K562 (cell line): ENCODE measurements around the gene DNAH3. TPM values are rescaled to one million over a fixed set of nuclear protein-coding genes. Genes with fewer than 3 reads are reported as not detected.

ENCODE experiments used
- ATAC-seq: fragments of 200-7000 bp; cut with Tn5 transposase; 3 replicates; pipeline ENCODE4 v1.9.1; 2020; ENCODE audit warnings: moderate library complexity
- BruUV-seq: library from RNA; stranded (reverse); fragments of 400-500 nt; replicated peaks from 2 replicates; lab custom pipeline; 2021; lab: Mats Ljungman, UMichigan
- CTCF ChIA-PET: fragments of 300-600 bp; formaldehyde crosslinking; extraction: SDS; loops from one replicate; lab custom pipeline; 2021; ENCODE audit warnings: low intra/inter-chr PET ratio; lab: Yijun Ruan, JAX
- POLR2A ChIA-PET: fragments of 300-600, 350-650 bp; sonication (Branson Sonifier 250); formaldehyde crosslinking; extraction: SDS; loops from one replicate; lab custom pipeline; 2021; ENCODE audit warnings: antibody characterized with exemption, inconsistent platforms; lab: Yijun Ruan, JAX
- DNase-seq, 4 experiments: peaks; one replicate each; pipeline versions ENCODE4 v3.0.0 to v3.0.0-alpha.2; 2011 to 2018; ENCODE audit warnings: low spot score in 3 of 4, mixed read lengths in 3 of 4; ENCODE audit errors: extremely low read depth in 1 of 4
- FAIRE-seq: peaks from 2 replicates; lab custom pipeline; 2011; peaks lifted over from hg19 to GRCh38; lab: Jason Lieb, UNC
- H2AFZ ChIP-seq: 2 replicates; pipeline ENCODE4 v1.6.0; 2011; ENCODE audit warnings: low read depth, low read length, control low read depth, inconsistent platforms
- H3K27ac ChIP-seq: fragments of 200-600 bp; 3 replicates; pipeline ENCODE4 v1.8.0; 2011; ENCODE audit warnings: low read depth, mild to moderate bottlenecking, control low read depth, inconsistent platforms, low read length, moderate library complexity, mixed read lengths; ENCODE audit errors: extremely low read depth
- H3K27me3 ChIP-seq, 2 experiments: fragments of 300-600 bp in 1 of 2; 2 replicates in 1 of 2; 3 replicates in 1 of 2; pipeline versions ENCODE4 v1.6.0 to v1.8.0; 2011; ENCODE audit warnings: inconsistent platforms in 2 of 2, low read length in 2 of 2, mild to moderate bottlenecking in 1 of 2, mixed read lengths in 1 of 2, moderate library complexity in 1 of 2; ENCODE audit not compliant: control insufficient read depth in 2 of 2, insufficient read depth in 2 of 2
- H3K36me3 ChIP-seq: fragments of 300-600 bp; 3 replicates; pipeline ENCODE4 v1.8.0; 2011; ENCODE audit warnings: mild to moderate bottlenecking, low read length, inconsistent platforms; ENCODE audit not compliant: control insufficient read depth, insufficient read depth
- H3K4me1 ChIP-seq, 2 experiments: fragments of 200-600 bp in 1 of 2; replicated peaks in 1 of 2; 2 replicates in 1 of 2; 3 replicates in 1 of 2; pipeline versions ENCODE4 v1.5.1 to v1.8.0; 2011; ENCODE audit warnings: inconsistent platforms in 2 of 2, low read length in 2 of 2, mild to moderate bottlenecking in 1 of 2, mixed read lengths in 1 of 2, moderate library complexity in 1 of 2; ENCODE audit not compliant: control insufficient read depth in 2 of 2, insufficient read depth in 2 of 2
- H3K4me2 ChIP-seq: 2 replicates; pipeline ENCODE4 v1.6.1; 2011; ENCODE audit warnings: low read length, control low read depth, inconsistent platforms, mixed read lengths; ENCODE audit not compliant: insufficient read depth
- H3K4me3 ChIP-seq: fragments of 200-600 bp; sonication (generic), shearing (Covaris generic); 2 replicates; pipeline ENCODE4 v1.5.1; 2016; ENCODE audit warnings: control low read depth, inconsistent platforms
- H3K79me2 ChIP-seq: fragments of 200-600 bp; 3 replicates; pipeline ENCODE4 v1.8.0; 2011; ENCODE audit warnings: low read length, inconsistent platforms; ENCODE audit not compliant: control insufficient read depth, insufficient read depth
- H3K9ac ChIP-seq, 2 experiments: 2 replicates each; pipeline versions ENCODE4 v1.6.0 to v1.6.1; 2011; ENCODE audit warnings: low read depth in 2 of 2, low read length in 2 of 2, control low read depth in 1 of 2, inconsistent platforms in 1 of 2, mild to moderate bottlenecking in 1 of 2, mixed read lengths in 1 of 2; ENCODE audit not compliant: insufficient read depth in 1 of 2
- H3K9me1 ChIP-seq: one replicate; pipeline ENCODE4 v1.6.0; 2011; ENCODE audit warnings: inconsistent platforms, mild to moderate bottlenecking, low read length, moderate library complexity; ENCODE audit not compliant: control insufficient read depth, insufficient read depth
- H3K9me3 ChIP-seq: replicated peaks from 2 replicates; pipeline ENCODE4 v1.5.1; 2011; ENCODE audit warnings: low read depth, low read length, inconsistent platforms; ENCODE audit not compliant: control insufficient read depth, insufficient read depth
- H4K20me1 ChIP-seq: replicated peaks from 2 replicates; pipeline ENCODE4 v1.6.1; 2011; ENCODE audit warnings: low read length, inconsistent platforms, mixed read lengths; ENCODE audit not compliant: control insufficient read depth, insufficient read depth
- EGR1 ChIP-seq: fragments of 450-650 bp; conservative IDR thresholded peaks from 2 replicates; pipeline ENCODE4 v1.6.1; 2017; ENCODE audit warnings: mild to moderate bottlenecking
- EZH2 ChIP-seq: IDR thresholded peaks from 2 replicates; pipeline ENCODE4 v1.6.1; 2012; ENCODE audit warnings: low read depth, mild to moderate bottlenecking, inconsistent platforms, low read length, borderline replicate concordance
- PHB ChIP-seq: fragments of 250-450 bp; sonication (Bioruptor Pico); IDR thresholded peaks from 2 replicates; pipeline ENCODE4 v1.5.0; 2021
- POLR2H ChIP-seq: IDR thresholded peaks from 2 replicates; pipeline ENCODE4 v1.6.1; 2016; ENCODE audit warnings: missing genetic modification characterization, low read depth, mild to moderate bottlenecking, control low read depth, missing compliant biosample characterization, moderate library complexity
- SIN3B ChIP-seq: fragments of 450-650 bp; IDR thresholded peaks from 2 replicates; pipeline ENCODE4 v1.6.1; 2017; ENCODE audit warnings: low read depth, mild to moderate bottlenecking, moderate library complexity
- SMARCA5 ChIP-seq: fragments of 450-650 bp; IDR thresholded peaks from 2 replicates; pipeline ENCODE4 v1.6.1; 2016
- STAT5A ChIP-seq: IDR thresholded peaks from 2 replicates; pipeline ENCODE4 v1.6.1; 2012; ENCODE audit warnings: low read length, inconsistent platforms, borderline replicate concordance
- TRIM25 ChIP-seq: fragments of 450-650 bp; IDR thresholded peaks from 2 replicates; pipeline ENCODE4 v1.7.0; 2016; ENCODE audit warnings: borderline replicate concordance
- ZNF764 ChIP-seq: fragments of 250-450 bp; sonication (Bioruptor Pico); IDR thresholded peaks from 2 replicates; pipeline ENCODE4 v1.4.0; 2020; ENCODE audit warnings: low read depth, mild to moderate bottlenecking, moderate library complexity
- WGBS: fragments of 100-300 bp; shearing (Covaris generic); methylation state at CpG from one replicate; pipeline ENCODE4 v1.1.6; 2016; ENCODE audit warnings: low coverage, mixed read lengths; ENCODE audit not compliant: insufficient coverage; ENCODE audit errors: missing lambda C conversion rate; 5-methylcytosine and 5-hydroxymethylcytosine counted together
- in situ Hi-C: fragments of 300-500 bp; cut with MboI; formaldehyde crosslinking; loops from 4 replicates; pipeline ENCODE4 v1.15.0; 2018; ENCODE audit warnings: inconsistent platforms, mixed read lengths
- intact Hi-C: fragments of 100-400 bp; cut with micrococcal nuclease; formaldehyde crosslinking; loops from 2 replicates; pipeline ENCODE4 v1.14.2; 2022
- polyA plus RNA-seq, 8 experiments: library from polyadenylated mRNA; depleted of rRNA in 4 of 8; stranded (reverse) in 5 of 8; unstranded in 3 of 8; fragments of >200 nt; fragmentation: Nextera tagmentation in 2 of 8; fragmentation: Illumina TruSeq in 1 of 8; extraction: Ambion mirVana in 2 of 8; extraction: Trizol in 1 of 8; gene quantifications; 2 replicates each; pipeline versions ENCODE4 v1.2.1 to v1.2.3, GENCODE V29; 2011 to 2014; ENCODE audit warnings: inconsistent platforms in 1 of 8, missing spikeins in 1 of 8
- total RNA-seq, 7 experiments: library from RNA; depleted of rRNA in 6 of 7; stranded (reverse); fragments of >200 nt in 6 of 7; fragmentation: Illumina TruSeq in 2 of 7; extraction: Trizol in 2 of 7; gene quantifications; 2 replicates each; pipeline versions ENCODE4 v1.2.1 to v1.2.3, GENCODE V29; 2011 to 2021; ENCODE audit warnings: low replicate concordance in 1 of 7

The DNAH3 gene
- total and polyA plus RNA-seq, 9 of the 15 experiments (the other 6 are each of a cell fraction or from before 2014, with no cell fraction given) = 0.32 to 0.84 (median 0.44) TPM

- TF ChIP-seq SMARCA5 (no peak), EZH2 (no peak), PHB (CRISPR knock-in tag) (no peak), STAT5A (no peak), EGR1 (no peak), ZNF764 (CRISPR knock-in tag) (no peak), SIN3B (no peak), TRIM25 (no peak), POLR2H (tag) (no peak)
- Histone ChIP-seq H3K9me1 (no peaks in the 10 kb centered on the region), H2AFZ (no peak overlapping the region), H3K9ac (no peak overlapping the region), H3K9me3 (no peaks in the 10 kb centered on the region), H3K4me2 (no peak overlapping the region), H3K4me3 (no peak overlapping the region), H3K27ac (no peak overlapping the region), H3K27me3 (peaks cover under 1 to 2% of the 10 kb centered on the region in 2 experiments; a peak in 1 of 5 replicates), H4K20me1 (no peaks in the 10 kb centered on the region), H3K4me1 (peaks cover 0 to 9% of the 10 kb centered on the region in 2 experiments; a peak in 2 of 5 replicates), H3K79me2 (no peaks in the 10 kb centered on the region), H3K36me3 (no peaks in the 10 kb centered on the region)
- intact Hi-C loops (no loop called here), in situ Hi-C loops (no loop called here)
- no peak for FAIRE-seq
- WGBS = 24% methylated on average over 4 of the region's 4 CpGs
- no TSS peak for BruUV-seq
- no peak for ATAC-seq
- no peak for DNase-seq
- ChIA-PET POLR2A (interaction anchor here (0.8 kb wide), 1 partner anchor 12 kb away, joined by 3 read pairs; no protein-coding TSS in a partner anchor), CTCF (no interaction called here)
Observed at GRCh38 chr16:21028728-21029127, 121.9 kb downstream of the DNAH3 start.
